Measurements from ENCODE around the gene ZNF839. TPM values are rescaled to one million over a fixed set of nuclear protein-coding genes. Genes with fewer than 3 reads are reported as not detected.
A peak's percentile ranks its signal among the peaks of the same experiment; 100 is the strongest.

Gene ZNF839
- total RNA-seq, 2 donors from 2014 or later, result 6.3 to 19.8 TPM

DNA sequence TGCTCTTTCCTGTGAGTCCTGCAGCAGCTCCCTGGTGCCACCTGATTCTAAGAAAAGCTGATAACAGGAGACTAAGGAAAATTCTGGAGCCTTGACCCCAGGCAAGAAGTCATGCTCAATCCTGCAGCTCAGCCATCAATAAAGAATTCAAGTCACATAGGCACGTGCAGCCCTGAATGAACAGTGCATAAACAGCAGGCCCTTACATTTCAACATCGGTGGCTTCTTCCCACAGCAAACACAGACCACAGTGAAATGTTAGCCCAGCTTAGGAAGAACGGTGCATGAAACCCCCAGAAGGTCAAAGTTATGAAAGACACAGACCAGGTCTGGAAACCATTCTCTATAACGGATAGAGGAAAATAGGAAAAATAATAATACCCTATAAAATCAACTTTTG lies 32.7 kb downstream of the ZNF839 start:
- H3K27ac Mint-ChIP-seq, result no peak overlapping the region
- no peaks in the 10 kb centered on the region for H3K9me3 Mint-ChIP-seq
- peaks cover 5 to 12% of the 10 kb centered on the region in 2 donors for H3K36me3 Mint-ChIP-seq
- ATAC-seq (no peak), DNase-seq (ENCODE audit: low spot score in 2 of 2) (no peak)

DNA sequence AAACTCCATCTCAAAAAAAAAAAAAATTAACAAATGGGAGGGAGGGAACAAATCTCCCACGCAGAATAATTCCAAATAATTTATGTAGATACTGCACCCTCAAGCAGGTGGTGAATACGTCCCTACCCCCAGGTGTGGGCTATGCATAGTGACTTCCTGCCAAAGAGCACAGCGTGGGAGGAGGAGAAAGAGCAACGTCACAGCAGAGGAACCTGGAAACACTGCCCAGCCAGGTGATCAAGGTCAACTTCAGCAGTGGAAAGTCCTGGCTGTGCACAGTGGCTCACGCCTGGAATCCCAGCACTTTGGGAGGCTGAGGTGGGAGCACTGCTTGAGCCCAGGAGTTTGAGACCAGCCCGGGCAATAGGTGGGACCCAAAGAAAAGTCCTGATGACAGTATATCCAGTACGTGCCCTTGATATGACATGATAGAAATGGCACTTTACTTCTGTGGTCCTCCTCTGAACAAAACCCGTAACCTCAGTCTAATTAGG lies 33.6 kb downstream of the ZNF839 start:
- no peaks in the 10 kb centered on the region for H3K9me3 Mint-ChIP-seq
- peak overlapping the region in 1 of 2 donors; percentile 36 for H3K27ac Mint-ChIP-seq
- ATAC-seq (no peak), DNase-seq (ENCODE audit: low spot score in 2 of 2) (no peak)
- H3K36me3 Mint-ChIP-seq, result peaks cover 5 to 10% of the 10 kb centered on the region in 2 donors

DNA sequence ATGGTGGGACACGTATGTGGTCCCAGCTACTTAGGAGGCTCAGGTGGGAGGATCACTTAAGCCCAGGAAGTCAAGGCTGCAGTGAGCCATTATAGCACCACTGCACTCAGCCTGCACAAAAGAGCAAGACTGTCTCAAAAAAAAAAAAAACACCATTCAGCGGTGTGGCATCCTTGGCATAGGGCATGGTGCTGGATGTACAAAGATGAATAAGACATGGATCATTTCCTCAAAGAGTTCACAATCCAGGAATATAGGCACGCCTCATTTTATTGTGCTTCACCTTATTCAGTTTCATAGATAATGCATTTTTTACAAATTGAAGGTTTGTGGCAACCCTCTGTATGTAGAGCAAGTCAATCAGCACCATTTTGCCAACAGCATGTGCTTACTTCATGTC lies 36.7 kb downstream of the ZNF839 start:
- peaks cover 5 to 6% of the 10 kb centered on the region in 2 donors for H3K36me3 Mint-ChIP-seq
- no peak for ATAC-seq
- no peak overlapping the region for H3K27ac Mint-ChIP-seq
- H3K9me3 Mint-ChIP-seq, result no peaks in the 10 kb centered on the region
- DNase-seq (ENCODE audit: low spot score in 2 of 2), result no peak

DNA sequence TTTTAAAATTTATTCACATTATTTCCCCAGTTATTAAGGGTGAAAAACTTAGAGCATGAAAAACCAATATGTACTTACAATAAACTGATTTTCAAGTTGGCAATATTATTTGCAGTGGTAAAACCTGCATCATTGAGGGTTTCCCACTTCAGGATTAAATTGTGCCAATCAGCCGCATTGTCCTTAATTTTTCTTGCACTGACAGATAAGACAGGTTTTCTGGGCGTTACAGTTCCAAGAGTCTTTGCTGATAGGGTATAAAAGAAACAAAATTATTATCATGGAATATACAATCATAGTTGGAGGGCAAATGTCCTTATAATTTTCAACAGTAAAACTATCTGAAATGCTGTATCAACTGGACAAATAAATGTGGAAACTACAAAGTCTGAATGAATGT lies 39.8 kb downstream of the ZNF839 start:
- ATAC-seq, result no peak
- H3K27ac Mint-ChIP-seq, result no peak overlapping the region
- no peaks in the 10 kb centered on the region for H3K9me3 Mint-ChIP-seq
- no peak for DNase-seq (ENCODE audit: low spot score in 2 of 2)
- H3K36me3 Mint-ChIP-seq, result peaks cover 5 to 6% of the 10 kb centered on the region in 2 donors

DNA sequence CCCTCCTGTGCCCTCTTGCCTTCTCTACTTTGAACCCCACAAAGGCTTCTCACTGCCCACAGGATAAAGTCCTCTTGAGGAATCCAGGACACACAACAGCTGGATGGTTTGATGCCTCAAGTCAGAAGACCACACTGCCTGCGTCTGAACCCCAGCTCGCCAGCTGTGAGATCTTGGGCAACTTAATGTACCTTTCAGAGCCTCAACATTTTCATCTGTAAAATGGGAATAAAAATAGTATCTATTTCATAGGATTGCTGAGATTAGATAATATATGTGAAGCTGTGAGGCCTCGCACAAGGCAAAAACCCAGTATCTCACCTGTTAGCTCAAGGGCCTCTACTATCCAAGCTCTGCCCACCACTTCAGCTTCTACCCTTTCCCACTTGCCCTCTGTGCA lies 40.8 kb downstream of the ZNF839 start:
- ATAC-seq (no peak), DNase-seq (ENCODE audit: low spot score in 2 of 2) (no peak)
- Mint-ChIP-seq H3K27ac (peak overlapping the region in 1 of 2 donors; percentile 97), H3K9me3 (no peaks in the 10 kb centered on the region), H3K36me3 (peaks cover 3 to 5% of the 10 kb centered on the region in 2 donors)

DNA sequence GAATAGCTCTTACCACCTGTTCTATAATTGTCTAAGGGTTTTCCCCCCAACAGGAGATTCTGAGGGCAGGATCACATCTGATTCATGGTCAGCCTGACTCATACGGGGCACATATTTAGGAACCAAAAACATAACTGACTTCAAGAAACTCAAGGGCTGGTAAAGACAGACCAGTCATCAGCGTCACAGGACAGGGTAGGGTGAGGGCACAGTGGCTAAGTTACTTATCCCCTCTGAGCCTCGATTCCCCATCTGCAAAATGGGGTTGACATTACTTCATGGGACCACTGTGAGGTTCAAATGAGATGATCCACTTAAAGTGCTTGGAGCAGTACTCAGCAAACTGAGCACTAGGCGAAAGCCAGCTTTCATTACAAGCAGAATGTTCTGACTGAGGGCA lies 42.5 kb downstream of the ZNF839 start:
- Mint-ChIP-seq H3K36me3 (peaks cover 0 to 5% of the 10 kb centered on the region in 2 donors), H3K9me3 (peaks cover 0 to 4% of the 10 kb centered on the region in 2 donors), H3K27ac (peak overlapping the region; percentile 95 to 97)
- peak; percentile 56 to 79 for DNase-seq (ENCODE audit: low spot score in 2 of 2)
- peak; percentile 86 to 91 for ATAC-seq

DNA sequence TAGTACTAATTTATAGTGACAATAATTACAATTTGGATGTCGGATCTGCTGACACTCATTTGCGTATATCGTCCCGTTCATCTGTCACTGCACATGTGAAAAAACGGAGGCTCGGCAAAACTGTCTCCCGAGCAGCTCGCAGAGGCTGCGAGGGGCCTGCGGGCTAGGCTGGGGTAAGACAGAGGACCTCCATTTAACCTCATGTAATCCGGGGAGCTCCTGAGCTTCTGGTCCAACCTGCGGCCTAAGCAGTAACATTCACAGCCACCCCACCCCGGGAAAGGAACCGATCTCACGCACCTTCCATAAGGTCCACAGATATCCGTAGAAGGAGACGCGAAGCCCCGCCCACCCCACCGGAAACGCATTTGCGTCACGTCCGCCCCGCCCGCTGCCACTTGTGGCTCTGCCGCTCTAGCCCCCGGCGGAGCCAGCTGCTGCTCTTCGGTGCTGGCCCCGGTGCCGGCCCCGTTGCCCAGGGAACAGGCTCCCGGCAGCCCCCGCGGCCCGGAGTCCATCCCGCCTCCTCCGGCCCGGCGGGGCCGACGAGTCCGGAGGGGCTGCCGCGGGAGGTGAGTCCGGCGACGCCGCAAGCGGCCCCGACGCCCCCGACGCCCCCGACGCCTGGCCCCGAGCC lies 43.1 kb downstream of the ZNF839 start, which contains the start of the genes CINP and TECPR2:
Gene CINP, minus strand, starts transcription at position 346 of the 637 bp plus-strand sequence. Its CDS starts 39 bp downstream, at position 307.
Gene TECPR2, plus strand, starts transcription at position 397 of the 637 bp plus-strand sequence. CDS start 13,781 bp downstream, outside the sequence.
- H3K27ac Mint-ChIP-seq, result peak within 1 kb of the TSS; percentile 95 to 97
- peaks cover 0 to 5% of the 10 kb centered on the region in 2 donors for H3K36me3 Mint-ChIP-seq
- ATAC-seq (peak; percentile 75 to 84), DNase-seq (ENCODE audit: low spot score in 2 of 2) (peak; percentile 92 to 94)
- peaks cover 0 to 4% of the 10 kb centered on the region in 2 donors for H3K9me3 Mint-ChIP-seq

DNA sequence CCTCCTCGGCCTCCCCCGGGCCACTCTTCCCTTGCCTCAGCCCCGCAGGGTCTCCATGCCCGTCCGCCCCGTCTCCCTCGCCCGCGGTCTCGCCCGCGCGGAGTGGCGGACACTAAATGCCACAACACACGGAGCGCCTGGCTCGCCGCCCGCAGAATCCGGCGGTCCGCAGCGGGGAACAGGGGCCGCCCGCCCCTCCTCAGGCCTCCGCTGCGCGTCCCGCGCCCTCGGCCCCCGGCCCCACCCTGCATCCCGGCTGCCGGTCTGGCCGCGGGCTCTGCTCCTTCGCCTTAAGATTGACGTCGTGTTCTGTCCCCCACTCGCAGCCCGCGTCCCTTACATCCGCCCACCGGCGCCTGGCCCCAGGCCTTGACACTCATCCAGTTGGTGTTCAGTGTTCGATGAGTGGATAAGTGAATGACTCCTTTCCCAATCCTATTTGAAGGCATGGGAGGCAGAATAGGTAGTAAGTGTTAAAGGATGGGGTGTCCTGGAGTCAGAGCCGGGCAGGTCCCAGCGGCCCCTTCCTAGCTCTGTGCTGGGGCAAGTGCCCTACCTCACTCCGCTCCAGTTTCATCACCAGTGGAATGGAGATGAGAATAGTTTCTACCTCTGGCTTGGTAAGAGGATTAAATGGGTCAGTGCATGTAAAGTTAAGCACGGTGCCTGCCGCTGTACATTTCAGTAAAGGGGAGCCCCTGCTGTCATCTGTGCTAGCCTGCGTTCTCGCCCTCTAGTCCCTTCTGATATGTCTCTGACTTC lies 43.8 kb downstream of the ZNF839 start:
- H3K36me3 Mint-ChIP-seq, result peaks cover 0 to 5% of the 10 kb centered on the region in 2 donors
- ATAC-seq, result peak; percentile 5 to 19

DNA sequence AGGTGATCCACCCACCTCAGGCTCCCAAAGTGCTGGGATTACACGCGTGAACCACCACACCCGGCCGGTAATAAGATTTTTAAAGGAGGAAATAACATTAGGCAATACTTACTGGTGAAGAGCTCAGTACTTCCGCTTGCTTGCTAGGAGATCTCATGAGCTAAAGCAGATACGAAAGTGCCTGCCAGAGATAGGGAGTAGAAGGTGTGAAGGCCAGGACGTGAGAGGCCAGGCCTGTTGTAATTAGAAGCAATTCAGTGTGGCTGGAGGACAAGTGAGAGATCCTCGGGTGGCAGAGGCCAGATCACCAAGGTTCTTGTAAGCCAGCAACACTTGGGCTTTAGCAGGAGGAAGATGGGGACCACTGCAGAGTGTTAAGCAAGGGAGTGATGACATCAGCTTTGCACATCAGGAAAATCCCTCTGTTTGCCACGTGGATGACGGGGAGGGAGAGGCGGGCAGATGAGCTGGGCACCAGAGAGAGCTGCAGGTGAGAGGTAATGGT lies 50.8 kb downstream of the ZNF839 start:
- Mint-ChIP-seq H3K27ac (peak overlapping the region in 1 of 2 donors; percentile 14), H3K36me3 (peaks cover 0 to 5% of the 10 kb centered on the region in 2 donors), H3K9me3 (peaks cover 0 to 4% of the 10 kb centered on the region in 2 donors)
- DNase-seq (ENCODE audit: low spot score in 2 of 2) (no peak), ATAC-seq (no peak)

More for the DNA sequence above, 43.8 kb downstream of the ZNF839 start:
- DNase-seq (ENCODE audit: low spot score in 2 of 2), result peak; percentile 36 to 67
- Mint-ChIP-seq H3K27ac (peak overlapping the region; percentile 83 to 97), H3K9me3 (peaks cover 0 to 4% of the 10 kb centered on the region in 2 donors)

DNA sequence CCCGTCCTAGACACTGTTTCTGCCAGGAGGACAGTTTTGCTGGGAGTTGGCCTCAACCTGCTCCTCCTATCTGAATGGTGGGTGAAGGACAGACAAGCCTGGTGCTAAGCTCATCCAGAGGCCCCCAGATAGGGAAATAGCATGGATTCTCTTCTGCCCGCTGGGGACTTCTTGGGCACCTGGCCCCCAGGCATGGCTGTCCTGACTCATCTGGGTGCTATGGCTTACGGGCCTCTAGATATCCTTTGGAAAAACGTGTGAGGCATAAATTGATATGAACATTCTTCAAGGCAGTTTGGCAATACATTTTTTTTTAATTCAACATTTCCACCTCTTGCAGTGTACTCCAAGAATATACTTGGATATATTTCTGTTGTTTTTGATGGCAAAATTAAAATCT lies 51.8 kb downstream of the ZNF839 start:
- no peak overlapping the region for H3K27ac Mint-ChIP-seq
- H3K36me3 Mint-ChIP-seq, result peaks cover 0 to 5% of the 10 kb centered on the region in 2 donors
- DNase-seq (ENCODE audit: low spot score in 2 of 2) (no peak), ATAC-seq (no peak)
- peaks cover 0 to 4% of the 10 kb centered on the region in 2 donors for H3K9me3 Mint-ChIP-seq

DNA sequence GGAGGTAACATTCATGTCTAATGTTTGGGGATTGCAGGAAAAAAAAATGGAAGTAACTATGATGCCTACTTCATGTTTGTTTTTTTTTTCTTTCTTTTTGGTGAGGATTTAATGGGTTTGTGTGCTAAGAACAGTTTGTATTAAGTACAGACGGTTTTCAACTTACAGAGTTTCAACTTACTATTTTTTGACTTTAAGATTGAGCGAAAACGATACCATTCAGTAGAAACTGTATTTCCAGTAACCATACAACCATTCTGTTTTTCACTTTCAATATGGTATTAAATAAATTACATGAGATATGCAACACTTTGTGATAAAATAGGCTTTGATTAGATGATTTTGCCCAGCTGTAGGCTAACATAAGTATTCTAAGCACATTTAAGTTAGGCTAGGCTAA lies 53.6 kb downstream of the ZNF839 start:
- H3K27ac Mint-ChIP-seq, result no peak overlapping the region
- no peaks in the 10 kb centered on the region for H3K9me3 Mint-ChIP-seq
- no peaks in the 10 kb centered on the region for H3K36me3 Mint-ChIP-seq

DNA sequence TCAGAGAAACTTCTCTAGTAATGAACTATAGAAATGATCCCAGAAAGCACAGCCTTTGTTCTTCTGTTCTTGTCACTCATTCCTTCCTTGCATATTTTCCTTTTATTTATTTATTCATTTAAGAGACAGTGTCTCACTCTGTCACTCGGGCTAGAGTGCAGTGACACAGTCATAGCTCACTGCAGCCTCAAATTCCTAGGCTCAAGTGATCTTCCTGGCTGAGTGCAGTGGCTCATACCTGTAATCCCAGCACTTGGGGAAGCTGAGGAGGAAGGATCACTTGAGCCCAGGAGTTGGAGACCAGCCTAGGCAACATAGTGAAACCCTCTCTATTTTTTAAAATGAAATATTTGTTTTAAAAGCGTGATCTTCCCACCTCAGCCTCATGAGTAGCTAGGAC lies 54.7 kb downstream of the ZNF839 start:
- Mint-ChIP-seq H3K27ac (peak overlapping the region in 1 of 2 donors; percentile 77), H3K36me3 (peaks cover 0 to 5% of the 10 kb centered on the region in 2 donors), H3K9me3 (no peaks in the 10 kb centered on the region)
- DNase-seq (ENCODE audit: low spot score in 2 of 2), result no peak
- no peak for ATAC-seq

More for the DNA sequence above, 53.6 kb downstream of the ZNF839 start:
- peak in 1 of 2 donors; percentile 20 for ATAC-seq
- DNase-seq (ENCODE audit: low spot score in 2 of 2), result no peak

DNA sequence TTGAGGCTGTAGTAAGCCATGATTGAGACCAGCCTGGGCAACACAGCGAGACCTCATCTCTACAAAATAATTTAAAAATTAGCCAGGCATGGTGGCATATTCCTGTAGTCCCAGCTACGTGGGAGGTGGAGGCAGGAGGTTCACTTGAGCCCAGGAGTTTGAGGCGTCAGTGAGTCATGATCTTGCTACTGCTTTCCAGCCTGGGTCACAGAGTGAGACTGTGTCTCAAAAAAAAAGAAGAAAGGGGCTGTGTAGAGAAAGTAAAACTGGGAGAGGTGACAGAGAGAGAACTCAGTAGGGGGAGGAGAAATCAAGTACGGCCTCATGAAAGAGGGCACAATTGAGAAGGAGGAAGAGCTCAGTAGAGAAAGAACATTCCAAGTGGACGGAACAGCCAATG lies 55.6 kb downstream of the ZNF839 start:
- Mint-ChIP-seq H3K9me3 (no peaks in the 10 kb centered on the region), H3K36me3 (peaks cover 0 to 6% of the 10 kb centered on the region in 2 donors), H3K27ac (peak overlapping the region; percentile 1 to 77)
- peak in 1 of 2 donors; percentile 9 for DNase-seq (ENCODE audit: low spot score in 2 of 2)
- peak; percentile 90 to 97 for ATAC-seq

DNA sequence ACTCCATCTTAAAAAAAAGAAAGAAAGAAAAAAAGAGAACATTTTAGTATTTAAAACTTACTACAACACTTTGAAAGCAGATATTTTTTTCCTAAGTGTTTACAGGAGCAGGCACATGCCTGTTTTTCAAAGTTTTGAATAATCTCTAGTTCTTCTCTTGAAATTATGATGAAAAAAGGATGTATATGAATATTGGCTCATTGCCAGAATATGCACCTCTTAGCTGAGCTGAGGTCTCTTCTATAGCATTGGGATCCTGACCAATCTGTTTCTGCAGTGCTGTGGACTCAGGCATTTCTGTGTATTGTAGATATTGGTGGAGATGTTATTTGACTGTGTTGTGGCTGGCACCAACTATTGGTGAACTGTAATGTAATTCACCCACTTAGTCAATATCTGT lies 58.1 kb downstream of the ZNF839 start:
- no peak for DNase-seq (ENCODE audit: low spot score in 2 of 2)
- Mint-ChIP-seq H3K9me3 (no peaks in the 10 kb centered on the region), H3K27ac (peak overlapping the region in 1 of 2 donors; percentile 38), H3K36me3 (peaks cover 0 to 6% of the 10 kb centered on the region in 2 donors)
- no peak for ATAC-seq

DNA sequence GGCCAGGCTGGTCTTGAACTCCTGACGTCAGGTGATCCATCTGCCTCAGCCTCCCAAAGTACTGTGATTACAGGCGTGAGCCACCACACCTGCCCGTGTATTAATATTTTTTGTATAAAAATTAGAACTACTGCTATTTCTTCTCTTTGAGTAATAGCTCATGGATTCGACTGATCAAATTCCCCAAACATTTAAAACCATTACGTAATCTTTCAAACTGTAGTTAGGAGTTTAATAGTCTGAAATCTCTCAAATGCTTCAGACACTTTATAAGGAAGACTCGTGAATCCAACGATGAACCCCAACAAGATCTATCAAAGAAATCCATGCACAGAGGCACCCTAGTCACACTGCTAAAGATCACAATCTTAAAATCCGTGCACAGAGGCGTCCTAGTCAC lies 59.3 kb downstream of the ZNF839 start:
- H3K9me3 Mint-ChIP-seq, result no peaks in the 10 kb centered on the region
- DNase-seq (ENCODE audit: low spot score in 2 of 2), result no peak
- ATAC-seq, result no peak
- H3K36me3 Mint-ChIP-seq, result peaks cover 0 to 6% of the 10 kb centered on the region in 2 donors
- no peak overlapping the region for H3K27ac Mint-ChIP-seq

DNA sequence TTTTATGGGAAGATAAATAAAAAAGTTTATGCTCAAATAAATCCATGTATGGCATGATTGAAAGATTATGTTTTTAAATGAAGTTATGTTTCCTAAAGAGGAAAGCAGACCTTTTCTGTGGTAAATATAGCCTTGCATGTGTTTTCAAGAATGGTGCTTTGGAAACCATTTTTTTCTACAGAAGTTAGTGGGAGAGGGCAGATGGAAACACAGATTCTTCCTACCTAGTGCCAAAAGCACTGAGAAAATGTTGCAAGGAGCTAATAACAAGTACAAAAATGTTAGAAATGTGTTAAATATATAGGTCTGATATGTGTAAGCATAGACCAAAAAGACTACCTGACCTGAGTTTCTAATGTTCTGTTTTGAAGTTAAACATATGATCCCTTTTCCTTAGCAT lies 67.5 kb downstream of the ZNF839 start:
- DNase-seq (ENCODE audit: low spot score in 2 of 2) (no peak), ATAC-seq (no peak)
- H3K36me3 Mint-ChIP-seq, result no peaks in the 10 kb centered on the region

DNA sequence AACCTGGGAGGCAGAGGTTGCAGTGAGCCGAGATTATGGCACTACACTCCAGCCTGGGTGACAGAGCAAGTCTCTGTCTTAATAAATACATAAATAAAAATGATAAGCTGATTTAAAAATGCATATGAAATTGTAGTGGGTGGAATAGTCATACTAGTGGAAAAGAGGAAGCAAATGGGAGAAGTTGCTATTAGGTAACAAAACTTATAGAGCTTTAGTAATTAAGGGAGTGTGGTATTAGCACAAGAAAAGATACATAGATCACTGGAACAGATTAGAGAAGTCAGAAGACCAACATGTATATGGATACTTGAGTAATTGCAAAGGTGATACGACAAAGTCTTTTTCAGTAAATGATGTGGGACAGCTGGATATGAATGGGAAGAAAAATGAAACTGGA lies 69.7 kb downstream of the ZNF839 start:
- no peak for ATAC-seq
- H3K36me3 Mint-ChIP-seq, result no peaks in the 10 kb centered on the region
- H3K27ac Mint-ChIP-seq, result no peak overlapping the region
- no peak for DNase-seq (ENCODE audit: low spot score in 2 of 2)
- peaks cover 0 to 4% of the 10 kb centered on the region in 2 donors for H3K9me3 Mint-ChIP-seq

More for the DNA sequence above, 67.5 kb downstream of the ZNF839 start:
- H3K27ac Mint-ChIP-seq, result no peak overlapping the region
- peaks cover 0 to under 1% of the 10 kb centered on the region in 2 donors for H3K9me3 Mint-ChIP-seq

Data from activated naive CD4-positive, alpha-beta T cell treated with anti-CD3 and anti-CD28 coated beads, Interleukin-2, amount 50 U/mL, for 72 hours (primary cell).